HepG2 (cell line): ENCODE measurements around the gene LRRC25. TPM values are rescaled to one million over a fixed set of nuclear protein-coding genes. Genes with fewer than 3 reads are reported as not detected.

ENCODE experiments used
- ARNT ChIP-seq: fragments of 450-650 bp; IDR thresholded peaks from 2 replicates; pipeline ENCODE4 v1.6.1; 2017
- BCL3 ChIP-seq: sonication (generic); formaldehyde crosslinking; IDR thresholded peaks from 2 replicates; pipeline ENCODE4 v1.5.1; 2020; ENCODE audit warnings: mild to moderate bottlenecking, missing genetic modification reagents, moderate library complexity
- ELF1 ChIP-seq: sonication (generic); formaldehyde crosslinking; IDR thresholded peaks from 2 replicates; pipeline ENCODE4 v1.4.0; 2020; ENCODE audit warnings: missing genetic modification reagents
- EZH2 ChIP-seq: conservative IDR thresholded peaks from 2 replicates; pipeline ENCODE4 v1.6.1; 2012; ENCODE audit warnings: mild to moderate bottlenecking, low read depth, low read length, moderate library complexity
- ISL2 ChIP-seq: sonication (generic); formaldehyde crosslinking; IDR thresholded peaks from 2 replicates; pipeline ENCODE4 v1.5.0; 2020; ENCODE audit warnings: missing genetic modification reagents
- JUNB ChIP-seq: sonication (generic); formaldehyde crosslinking; IDR thresholded peaks from 2 replicates; pipeline ENCODE4 v1.8.0; 2022; ENCODE audit warnings: missing genetic modification reagents, mild to moderate bottlenecking, borderline replicate concordance
- LRRFIP1 ChIP-seq: sonication (generic); formaldehyde crosslinking; conservative IDR thresholded peaks from 2 replicates; pipeline ENCODE4 v1.4.0; 2020; ENCODE audit warnings: missing genetic modification reagents
- MBNL3 ChIP-seq: fragments of 250-450 bp; sonication (Bioruptor Pico); conservative IDR thresholded peaks from 2 replicates; pipeline ENCODE4 v1.8.0; 2022; ENCODE audit warnings: mild to moderate bottlenecking, inconsistent platforms
- MIXL1 ChIP-seq: IDR thresholded peaks from 2 replicates; pipeline ENCODE4 v1.6.1; 2016
- NFRKB ChIP-seq: fragments of 450-650 bp; IDR thresholded peaks from 2 replicates; pipeline ENCODE4 v1.6.1; 2017
- PBX2 ChIP-seq: IDR thresholded peaks from 2 replicates; pipeline ENCODE4 v1.6.1; 2016; ENCODE audit warnings: control low read depth
- PTBP1 ChIP-seq: fragments of 200-400 bp; formaldehyde crosslinking; IDR thresholded peaks from 2 replicates; pipeline ENCODE4 v1.6.1; 2018; ENCODE audit warnings: low read length, low read depth; ENCODE audit not compliant: poor library complexity, severe bottlenecking
- SALL2 ChIP-seq: sonication (generic); formaldehyde crosslinking; IDR thresholded peaks from 2 replicates; pipeline ENCODE4 v1.8.1; 2023; ENCODE audit warnings: mild to moderate bottlenecking, missing genetic modification reagents, inconsistent platforms
- TBL1XR1 ChIP-seq: fragments of 150-350 bp; IDR thresholded peaks from 2 replicates; pipeline ENCODE4 v1.6.1; 2014; ENCODE audit warnings: borderline replicate concordance, low read length; ENCODE audit not compliant: partially characterized antibody
- THAP11 ChIP-seq: IDR thresholded peaks from 2 replicates; pipeline ENCODE4 v1.6.1; 2016; ENCODE audit warnings: missing biosample characterization, missing genetic modification reagents
- U2AF2 ChIP-seq: fragments of 200-400 bp; formaldehyde crosslinking; IDR thresholded peaks from 2 replicates; pipeline ENCODE4 v1.6.1; 2017; ENCODE audit warnings: low read depth, mild to moderate bottlenecking, low read length
- ZNF468 ChIP-seq: sonication (generic); formaldehyde crosslinking; IDR thresholded peaks from 2 replicates; pipeline ENCODE4 v1.8.0; 2022; ENCODE audit warnings: mild to moderate bottlenecking, moderate library complexity, missing genetic modification reagents
- ZNF615 ChIP-seq: sonication (generic); formaldehyde crosslinking; IDR thresholded peaks from 2 replicates; pipeline ENCODE4 v1.5.0; 2020; ENCODE audit warnings: mild to moderate bottlenecking, missing genetic modification reagents, borderline replicate concordance
- ZNF710 ChIP-seq: sonication (generic); formaldehyde crosslinking; IDR thresholded peaks from 2 replicates; pipeline ENCODE4 v1.5.0; 2020; ENCODE audit warnings: mild to moderate bottlenecking, missing genetic modification reagents, borderline replicate concordance
- ZNF724P ChIP-seq: sonication (generic); formaldehyde crosslinking; IDR thresholded peaks from 2 replicates; pipeline ENCODE4 v1.8.0; 2022; ENCODE audit warnings: missing genetic modification reagents, borderline replicate concordance
- ZUFSP ChIP-seq: sonication (generic); formaldehyde crosslinking; IDR thresholded peaks from 2 replicates; pipeline ENCODE4 v1.9.0; 2021; ENCODE audit warnings: missing genetic modification reagents, mild to moderate bottlenecking, borderline replicate concordance
- polyA plus RNA-seq, 8 experiments: library from polyadenylated mRNA; depleted of rRNA in 3 of 8; stranded (reverse) in 7 of 8; unstranded in 1 of 8; fragments of >200 nt; fragmentation: Illumina TruSeq in 4 of 8; extraction: Trizol in 4 of 8; gene quantifications; 2 replicates each; pipeline versions ENCODE4 v1.2.1 to v1.2.3, GENCODE V29; 2011 to 2016; ENCODE audit warnings: low read depth in 4 of 8, missing spikeins in 1 of 8, mixed read lengths in 1 of 8; ENCODE audit not compliant: insufficient read depth in 1 of 8
- total RNA-seq, 5 experiments: library from RNA; depleted of rRNA; stranded (reverse); fragments of >200 nt; fragmentation: Illumina TruSeq; extraction: Trizol; gene quantifications; 2 replicates each; pipeline ENCODE4 v1.2.3, GENCODE V29; 2016; ENCODE audit warnings: low read depth in 1 of 5

LRRC25 gene
- total and polyA plus RNA-seq, 2 of the 13 experiments (the other 11 are each of a cell fraction or from before 2014, with no cell fraction given) = 0.13 to 0.53 TPM

- TF ChIP-seq EZH2 = no peak
- TF ChIP-seq U2AF2 = no peak
- TF ChIP-seq THAP11 = peak; percentile 72
- peak; percentile 75; the same call in 1 of the 2 replicates for TF ChIP-seq MIXL1 (CRISPR knock-in tag)
- no peak for TF ChIP-seq ARNT
- peak; percentile 98 for TF ChIP-seq SALL2 (CRISPR knock-in tag)
- peak; percentile 85 for TF ChIP-seq TBL1XR1
- no peak for TF ChIP-seq LRRFIP1
- TF ChIP-seq PTBP1 = no peak
- 0 out of 2 replicates have a peak, but pooled peaks have one; percentile 22 for TF ChIP-seq ZNF710 (CRISPR knock-in tag)
- 0 out of 2 replicates have a peak, but pooled peaks have one; percentile 55 for TF ChIP-seq JUNB
- peak; percentile 22; the same call in 1 of the 2 replicates for TF ChIP-seq ZUFSP (CRISPR knock-in tag)
- no peak for TF ChIP-seq BCL3 (CRISPR knock-in tag)
- no peak for TF ChIP-seq PBX2 (CRISPR knock-in tag)
- TF ChIP-seq ZNF615 (CRISPR knock-in tag) = 0 out of 2 replicates have a peak, but pooled peaks have one; percentile 25
- TF ChIP-seq ZNF468 (CRISPR knock-in tag) = 0 out of 2 replicates have a peak, but pooled peaks have one; percentile 65
- no peak for TF ChIP-seq NFRKB
- TF ChIP-seq ISL2 = peak; percentile 94
- no peak for TF ChIP-seq MBNL3
- TF ChIP-seq ELF1 (CRISPR knock-in tag) = peak; percentile 33
- TF ChIP-seq ZNF724P (CRISPR knock-in tag) = no peak; the same call in 1 of the 2 replicates
These were observed 11.5 kb downstream of the LRRC25 start, which contains the start of gene GDF15 (continued) for GRCh38 chr19:18385675-18386542.
